ENCODE data around the gene PHLDB1.

- TF ChIP-seq, protein P1, sequence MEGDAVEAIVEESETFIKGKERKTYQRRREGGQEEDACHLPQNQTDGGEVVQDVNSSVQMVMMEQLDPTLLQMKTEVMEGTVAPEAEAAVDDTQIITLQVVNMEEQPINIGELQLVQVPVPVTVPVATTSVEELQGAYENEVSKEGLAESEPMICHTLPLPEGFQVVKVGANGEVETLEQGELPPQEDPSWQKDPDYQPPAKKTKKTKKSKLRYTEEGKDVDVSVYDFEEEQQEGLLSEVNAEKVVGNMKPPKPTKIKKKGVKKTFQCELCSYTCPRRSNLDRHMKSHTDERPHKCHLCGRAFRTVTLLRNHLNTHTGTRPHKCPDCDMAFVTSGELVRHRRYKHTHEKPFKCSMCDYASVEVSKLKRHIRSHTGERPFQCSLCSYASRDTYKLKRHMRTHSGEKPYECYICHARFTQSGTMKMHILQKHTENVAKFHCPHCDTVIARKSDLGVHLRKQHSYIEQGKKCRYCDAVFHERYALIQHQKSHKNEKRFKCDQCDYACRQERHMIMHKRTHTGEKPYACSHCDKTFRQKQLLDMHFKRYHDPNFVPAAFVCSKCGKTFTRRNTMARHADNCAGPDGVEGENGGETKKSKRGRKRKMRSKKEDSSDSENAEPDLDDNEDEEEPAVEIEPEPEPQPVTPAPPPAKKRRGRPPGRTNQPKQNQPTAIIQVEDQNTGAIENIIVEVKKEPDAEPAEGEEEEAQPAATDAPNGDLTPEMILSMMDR (IDR thresholded peaks at IDR 0.05), result no peak
- TF ChIP-seq POLR2A (IDR thresholded peaks at IDR 0.05), result no peak
Observed at GRCh38 chr11:118628031-118628430, 20.6 kb downstream of the PHLDB1 start.
